Progenitor cell of endocrine pancreas (in vitro differentiated cells): ENCODE measurements around the gene SEC61B. TPM values are rescaled to one million over a fixed set of nuclear protein-coding genes. Genes with fewer than 3 reads are reported as not detected.

Source experiments
- DNase-seq: peaks from one replicate; pipeline ENCODE4 v3.0.0; 2021; ENCODE audit warnings: low spot score; ENCODE audit not compliant: unreplicated experiment
- H3K27ac Mint-ChIP-seq: 2 replicates; pipeline ENCODE4 v1.8.0; 2021; ENCODE audit warnings: mild to moderate bottlenecking, moderate library complexity, mixed read lengths
- H3K27me3 Mint-ChIP-seq: 2 replicates; pipeline ENCODE4 v1.8.0; 2021; ENCODE audit warnings: mixed read lengths
- H3K36me3 Mint-ChIP-seq: 2 replicates; pipeline ENCODE4 v1.8.0; 2022; ENCODE audit warnings: mixed read lengths; ENCODE audit not compliant: insufficient read depth
- H3K4me1 Mint-ChIP-seq: 2 replicates; pipeline ENCODE4 v1.8.0; 2021; ENCODE audit warnings: low read depth, mixed read lengths
- H3K4me3 Mint-ChIP-seq: 2 replicates; pipeline ENCODE4 v1.8.0; 2021; ENCODE audit warnings: low read depth, mild to moderate bottlenecking, moderate library complexity, mixed read lengths
- H3K9me3 Mint-ChIP-seq: 2 replicates; pipeline ENCODE4 v1.8.0; 2021; ENCODE audit warnings: low read depth, mixed read lengths
- total RNA-seq: library from RNA; stranded (reverse); gene quantifications from 2 replicates; pipeline ENCODE4 v1.2.1, GENCODE V29; 2021
- TF ChIP-seq, protein P1 (sequence below): fragments of 200-600 bp; sonication (generic); IDR thresholded peaks from one replicate; pipeline ENCODE4 v1.5.0; 2021; ENCODE audit warnings: antibody characterized with exemption, mild to moderate bottlenecking; ENCODE audit not compliant: unreplicated experiment

SEC61B gene
- total RNA-seq, 1 donor from 2014 or later, result 153 TPM

DNA sequence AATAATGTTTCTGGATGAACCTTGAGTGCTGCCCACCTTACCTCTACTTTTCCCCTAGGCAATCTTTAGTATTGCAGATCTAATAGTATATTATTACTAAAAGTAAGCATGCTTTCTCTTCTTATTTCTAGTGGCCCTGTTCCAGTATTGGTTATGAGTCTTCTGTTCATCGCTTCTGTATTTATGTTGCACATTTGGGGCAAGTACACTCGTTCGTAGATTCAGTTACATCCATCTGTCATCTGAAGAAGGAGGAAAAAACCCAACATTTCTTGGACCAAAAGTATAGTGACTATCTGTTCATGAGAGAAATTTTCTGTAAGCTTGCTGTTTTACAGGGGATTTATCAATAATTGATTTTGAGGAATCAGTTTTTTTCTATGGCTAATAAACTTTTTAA lies 8.1 kb downstream of the SEC61B start:
- Mint-ChIP-seq H3K36me3 (peaks cover 20% of the 10 kb centered on the region), H3K27me3 (no peaks in the 10 kb centered on the region), H3K9me3 (no peaks in the 10 kb centered on the region), H3K4me3 (no peak overlapping the region), H3K4me1 (peaks cover 3% of the 10 kb centered on the region), H3K27ac (no peak overlapping the region)
- TF ChIP-seq, protein P1, sequence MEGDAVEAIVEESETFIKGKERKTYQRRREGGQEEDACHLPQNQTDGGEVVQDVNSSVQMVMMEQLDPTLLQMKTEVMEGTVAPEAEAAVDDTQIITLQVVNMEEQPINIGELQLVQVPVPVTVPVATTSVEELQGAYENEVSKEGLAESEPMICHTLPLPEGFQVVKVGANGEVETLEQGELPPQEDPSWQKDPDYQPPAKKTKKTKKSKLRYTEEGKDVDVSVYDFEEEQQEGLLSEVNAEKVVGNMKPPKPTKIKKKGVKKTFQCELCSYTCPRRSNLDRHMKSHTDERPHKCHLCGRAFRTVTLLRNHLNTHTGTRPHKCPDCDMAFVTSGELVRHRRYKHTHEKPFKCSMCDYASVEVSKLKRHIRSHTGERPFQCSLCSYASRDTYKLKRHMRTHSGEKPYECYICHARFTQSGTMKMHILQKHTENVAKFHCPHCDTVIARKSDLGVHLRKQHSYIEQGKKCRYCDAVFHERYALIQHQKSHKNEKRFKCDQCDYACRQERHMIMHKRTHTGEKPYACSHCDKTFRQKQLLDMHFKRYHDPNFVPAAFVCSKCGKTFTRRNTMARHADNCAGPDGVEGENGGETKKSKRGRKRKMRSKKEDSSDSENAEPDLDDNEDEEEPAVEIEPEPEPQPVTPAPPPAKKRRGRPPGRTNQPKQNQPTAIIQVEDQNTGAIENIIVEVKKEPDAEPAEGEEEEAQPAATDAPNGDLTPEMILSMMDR, result no peak
- DNase-seq, result no peak

- H3K4me1 Mint-ChIP-seq, result peaks cover 4% of the 10 kb centered on the region
- TF ChIP-seq, protein P1, result peak; percentile 54
- H3K27me3 Mint-ChIP-seq, result no peaks in the 10 kb centered on the region
- H3K36me3 Mint-ChIP-seq, result peaks cover 20% of the 10 kb centered on the region
- no peak overlapping the region for H3K4me3 Mint-ChIP-seq
- H3K27ac Mint-ChIP-seq, result no peak overlapping the region
- no peaks in the 10 kb centered on the region for H3K9me3 Mint-ChIP-seq
- DNase-seq, result no peak
These were observed 9.6 kb downstream of the SEC61B start for GRCh38 chr9:99231711-99232110.

DNA sequence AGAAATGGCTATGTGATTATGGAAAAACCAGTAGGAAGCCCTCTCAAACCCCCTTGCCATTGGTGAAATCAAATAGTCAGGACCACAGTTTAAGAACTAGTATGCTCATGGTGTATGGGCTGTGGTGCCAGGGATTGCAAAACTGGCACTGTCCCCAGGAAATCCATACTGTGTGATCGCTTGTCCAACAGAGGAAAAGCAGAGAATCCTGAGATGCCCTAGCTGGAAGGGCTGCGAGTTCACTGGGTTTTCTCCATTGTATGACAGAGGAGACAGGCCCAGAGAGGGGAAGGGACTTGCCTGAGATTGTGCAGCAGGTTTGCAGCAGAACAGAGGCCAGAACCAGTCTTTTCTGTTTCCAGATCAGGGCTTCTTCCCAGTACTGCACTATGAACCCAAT lies 12.5 kb downstream of the SEC61B start:
- peaks cover 12% of the 10 kb centered on the region for H3K4me1 Mint-ChIP-seq
- no peak overlapping the region for H3K27ac Mint-ChIP-seq
- peaks cover 19% of the 10 kb centered on the region for H3K36me3 Mint-ChIP-seq
- peaks cover 3% of the 10 kb centered on the region for H3K9me3 Mint-ChIP-seq
- TF ChIP-seq, protein P1, result no peak
- H3K27me3 Mint-ChIP-seq, result no peaks in the 10 kb centered on the region
- H3K4me3 Mint-ChIP-seq, result no peak overlapping the region
- no peak for DNase-seq

GRCh38 chr9:99235069-99235468 lies 13.0 kb downstream of the SEC61B start:
- peaks cover 12% of the 10 kb centered on the region for H3K4me1 Mint-ChIP-seq

DNA sequence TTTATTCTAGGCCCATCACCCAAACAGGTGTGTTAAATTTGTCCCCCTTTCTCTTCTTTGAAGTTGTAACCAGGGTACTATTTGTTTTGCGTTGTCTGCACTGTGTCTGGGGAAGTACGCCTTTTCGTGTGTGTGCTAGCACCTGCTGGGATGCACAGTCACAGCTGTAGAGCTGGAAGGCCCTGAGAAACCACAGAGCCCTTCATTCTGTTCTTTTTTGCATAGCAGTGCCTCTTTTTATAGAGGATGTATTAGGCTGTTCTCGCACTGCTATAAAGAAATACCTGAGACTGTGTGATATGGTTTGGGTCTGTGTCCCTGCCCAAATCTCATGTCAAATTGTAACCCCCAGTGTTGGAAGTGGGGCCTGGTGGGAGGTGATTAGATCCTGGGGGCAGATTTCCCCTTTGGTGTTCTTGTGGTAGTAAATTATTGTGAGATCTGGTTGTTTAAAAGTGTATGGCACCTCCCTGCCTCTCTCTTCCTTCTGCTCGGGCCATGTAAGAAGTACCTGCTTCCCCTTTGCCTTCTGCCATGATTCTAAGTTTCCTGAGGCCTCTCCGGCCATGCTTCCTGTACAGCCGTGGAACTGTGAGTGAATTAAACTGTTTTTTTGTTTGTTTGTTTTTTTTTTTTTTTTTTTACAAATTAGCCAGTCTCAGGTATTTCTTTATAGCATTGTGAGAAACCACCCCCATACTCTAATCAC lies 14.0 kb downstream of the SEC61B start:
- peak overlapping the region; percentile 46 for H3K27ac Mint-ChIP-seq
- no peaks in the 10 kb centered on the region for H3K27me3 Mint-ChIP-seq
- no peak for DNase-seq
- H3K36me3 Mint-ChIP-seq, result peaks cover 14% of the 10 kb centered on the region
- no peak overlapping the region for H3K4me3 Mint-ChIP-seq
- TF ChIP-seq, protein P1, result no peak
- H3K9me3 Mint-ChIP-seq, result peaks cover 3% of the 10 kb centered on the region
- H3K4me1 Mint-ChIP-seq, result peaks cover 12% of the 10 kb centered on the region

More at GRCh38 chr9:99235069-99235468, 13.0 kb downstream of the SEC61B start:
- no peaks in the 10 kb centered on the region for H3K27me3 Mint-ChIP-seq
- DNase-seq, result no peak
- H3K4me3 Mint-ChIP-seq, result no peak overlapping the region
- no peak overlapping the region for H3K27ac Mint-ChIP-seq
- TF ChIP-seq, protein P1, result no peak
- peaks cover 3% of the 10 kb centered on the region for H3K9me3 Mint-ChIP-seq
- peaks cover 21% of the 10 kb centered on the region for H3K36me3 Mint-ChIP-seq
